Activated CD4-positive, CD25-positive, alpha-beta regulatory T cell treated with anti-CD3 and anti-CD28 coated beads, Interleukin-2, amount 50 U/mL, for 16 hours (primary cell): ENCODE data around the gene CTCFL.

Experiments used
- DNase-seq: peaks from one replicate; pipeline ENCODE4 v3.0.0-alpha.2; 2020; ENCODE audit warnings: low read depth, low spot score

Gene CTCFL

GRCh38 chr20:57559658-57560553 is 35.0 kb upstream of the CTCFL start:
- DNase-seq = no peak

- DNase-seq = no peak
Measured at GRCh38 chr20:57559289-57559634, 34.3 kb upstream of the CTCFL start.

- no peak for DNase-seq
Measured at GRCh38 chr20:57558614-57559288, 33.8 kb upstream of the CTCFL start.

GRCh38 chr20:57557926-57558613 is 33.1 kb upstream of the CTCFL start:
- DNase-seq = no peak

- DNase-seq = no peak
Measured at GRCh38 chr20:57556980-57557274, 32.0 kb upstream of the CTCFL start.

- DNase-seq = no peak
Measured at GRCh38 chr20:57555457-57556184, 30.7 kb upstream of the CTCFL start.

GRCh38 chr20:57553376-57554018 is 28.6 kb upstream of the CTCFL start:
- no peak for DNase-seq

GRCh38 chr20:57552471-57552870 is 27.5 kb upstream of the CTCFL start:
- no peak for DNase-seq

GRCh38 chr20:57548177-57549058 is 23.5 kb upstream of the CTCFL start:
- DNase-seq = no peak

- DNase-seq = no peak
Measured at GRCh38 chr20:57546956-57547649, 22.2 kb upstream of the CTCFL start.

GRCh38 chr20:57545927-57546662 is 21.2 kb upstream of the CTCFL start:
- no peak for DNase-seq

- no peak for DNase-seq
Measured at GRCh38 chr20:57544838-57545564, 20.1 kb upstream of the CTCFL start.

- DNase-seq = no peak
Measured at GRCh38 chr20:57543754-57544153, 18.8 kb upstream of the CTCFL start.

GRCh38 chr20:57540890-57541580 is 16.1 kb upstream of the CTCFL start:
- DNase-seq = no peak

- no peak for DNase-seq
Measured at GRCh38 chr20:57539889-57540288, 14.9 kb upstream of the CTCFL start.

GRCh38 chr20:57537822-57538221 is 12.9 kb upstream of the CTCFL start:
- DNase-seq = no peak

GRCh38 chr20:57536771-57537724 is 12.1 kb upstream of the CTCFL start:
- DNase-seq = no peak
